Mesendoderm (in vitro differentiated cells): ENCODE data around the gene CACNB4.
"Not testable (repeated sequence)": the region's sequence is repeated elsewhere in the genome, so short reads cannot be mapped to it uniquely, and the experiment has no call there.

Experiments used
- DNase-seq: peaks from one replicate; pipeline ENCODE4 v3.0.0; 2013
- H2AK5ac ChIP-seq: 2 replicates; pipeline ENCODE4 v1.6.1; 2013; ENCODE audit warnings: low read length, inconsistent platforms
- H2BK120ac ChIP-seq: 2 replicates; pipeline ENCODE4 v1.6.1; 2013; ENCODE audit warnings: low read depth, mild to moderate bottlenecking, low read length, moderate library complexity, mixed read lengths
- H2BK15ac ChIP-seq: replicated peaks from 2 replicates; pipeline ENCODE4 v1.6.1; 2013; ENCODE audit warnings: low read depth, mild to moderate bottlenecking, moderate library complexity
- H2BK5ac ChIP-seq: 2 replicates; pipeline ENCODE4 v1.6.1; 2013; ENCODE audit warnings: low read length, inconsistent platforms
- H3K18ac ChIP-seq: 2 replicates; pipeline ENCODE4 v1.6.1; 2013; ENCODE audit warnings: mild to moderate bottlenecking, low read length, mixed read lengths
- H3K23ac ChIP-seq: one replicate; pipeline ENCODE4 v1.6.1; 2013; ENCODE audit warnings: low read length
- H3K27ac ChIP-seq: 2 replicates; pipeline ENCODE4 v1.5.1; 2013; ENCODE audit warnings: low read depth, mild to moderate bottlenecking, inconsistent platforms, low read length, moderate library complexity
- H3K27me3 ChIP-seq: 2 replicates; pipeline ENCODE4 v1.6.1; 2013; ENCODE audit warnings: low read length, control low read depth, mild to moderate bottlenecking, inconsistent platforms; ENCODE audit not compliant: insufficient read depth, poor library complexity
- H3K36me3 ChIP-seq: 2 replicates; pipeline ENCODE4 v1.6.1; 2013; ENCODE audit warnings: low read length, inconsistent platforms; ENCODE audit not compliant: control insufficient read depth, insufficient read depth
- H3K4ac ChIP-seq: one replicate; pipeline ENCODE4 v1.6.1; 2013; ENCODE audit warnings: low read depth, mild to moderate bottlenecking, low read length, moderate library complexity
- H3K4me1 ChIP-seq: 2 replicates; pipeline ENCODE4 v1.6.1; 2013; ENCODE audit warnings: low read depth, low read length, inconsistent platforms; ENCODE audit not compliant: control insufficient read depth
- H3K4me2 ChIP-seq: 2 replicates; pipeline ENCODE4 v1.6.1; 2013; ENCODE audit warnings: low read length
- H3K4me3 ChIP-seq: 2 replicates; pipeline ENCODE4 v1.5.1; 2013; ENCODE audit warnings: mild to moderate bottlenecking, low read length
- H3K56ac ChIP-seq: one replicate; pipeline ENCODE4 v1.6.1; 2013; ENCODE audit warnings: low read length
- H3K79me1 ChIP-seq: 2 replicates; pipeline ENCODE4 v1.6.1; 2013; ENCODE audit warnings: low read length, inconsistent platforms
- H3K79me2 ChIP-seq: 2 replicates; pipeline ENCODE4 v1.6.1; 2013; ENCODE audit warnings: mild to moderate bottlenecking, low read length; ENCODE audit not compliant: control insufficient read depth, insufficient read depth
- H3K9ac ChIP-seq: 2 replicates; pipeline ENCODE4 v1.6.1; 2013; ENCODE audit warnings: low read length, inconsistent platforms
- H4K5ac ChIP-seq: one replicate; pipeline ENCODE4 v1.6.1; 2013; ENCODE audit warnings: low read length
- H4K8ac ChIP-seq: one replicate; pipeline ENCODE4 v1.6.1; 2013; ENCODE audit warnings: low read depth, mild to moderate bottlenecking, control low read depth, low read length, moderate library complexity
- WGBS: extraction: QIAGEN DNeasy Blood & Tissue Kit; methylation state at CpG from one replicate; pipeline ENCODE4 v1.1.7; 2013; ENCODE audit warnings: low lambda C conversion rate, missing lambda C conversion rate; ENCODE audit not compliant: insufficient coverage; ENCODE audit errors: extremely low coverage; 5-methylcytosine and 5-hydroxymethylcytosine counted together

Gene CACNB4

GRCh38 chr2:152031747-152032306 is 67.0 kb downstream of the CACNB4 start:
- Histone ChIP-seq H3K79me2 (no peaks in the 10 kb centered on the region), H3K23ac (no peak overlapping the region), H3K18ac (no peak overlapping the region), H3K36me3 (no peaks in the 10 kb centered on the region), H2BK5ac (no peak overlapping the region), H3K4ac (no peak overlapping the region), H2BK15ac (no peak overlapping the region), H3K27ac (no peak overlapping the region), H3K79me1 (no peaks in the 10 kb centered on the region), H3K9ac (no peak overlapping the region), H3K56ac (no peak overlapping the region), H2AK5ac (no peak overlapping the region), H4K8ac (no peak overlapping the region), H3K4me3 (no peak overlapping the region), H2BK120ac (no peak overlapping the region), H3K27me3 (no peaks in the 10 kb centered on the region), H3K4me1 (no peaks in the 10 kb centered on the region), H3K4me2 (no peak overlapping the region), H4K5ac (no peak overlapping the region)
- DNase-seq: no peak
- no CpG with 5 or more reads among the region's 7 CpGs for WGBS

- not testable (repeated sequence) for H3K79me2 ChIP-seq, H3K18ac ChIP-seq, H2BK120ac ChIP-seq, H3K4me2 ChIP-seq, H3K56ac ChIP-seq, H3K27me3 ChIP-seq, H3K9ac ChIP-seq, H4K5ac ChIP-seq, H2AK5ac ChIP-seq, H3K4ac ChIP-seq, H3K4me1 ChIP-seq, H3K27ac ChIP-seq, H2BK15ac ChIP-seq, H3K36me3 ChIP-seq, DNase-seq, H3K79me1 ChIP-seq, H3K4me3 ChIP-seq, H2BK5ac ChIP-seq, H3K23ac ChIP-seq, H4K8ac ChIP-seq
- no CpG with 5 or more reads among the region's 4 CpGs for WGBS
Measured at GRCh38 chr2:152030596-152031328, 68.1 kb downstream of the CACNB4 start.

- no peak overlapping the region for H3K27ac ChIP-seq
- H3K4me1 ChIP-seq: no peaks in the 10 kb centered on the region
- H3K23ac ChIP-seq: no peak overlapping the region
- H3K56ac ChIP-seq: no peak overlapping the region
- DNase-seq: no peak
- H3K4me2 ChIP-seq: no peak overlapping the region
- H2AK5ac ChIP-seq: no peak overlapping the region
- no peaks in the 10 kb centered on the region for H3K79me2 ChIP-seq
- no peak overlapping the region for H2BK15ac ChIP-seq
- H2BK5ac ChIP-seq: no peak overlapping the region
- no peak overlapping the region for H3K9ac ChIP-seq
- H3K36me3 ChIP-seq: no peaks in the 10 kb centered on the region
- H4K8ac ChIP-seq: no peak overlapping the region
- no peak overlapping the region for H3K18ac ChIP-seq
- no peak overlapping the region for H3K4ac ChIP-seq
- no peaks in the 10 kb centered on the region for H3K27me3 ChIP-seq
- H3K79me1 ChIP-seq: no peaks in the 10 kb centered on the region
- no peak overlapping the region for H3K4me3 ChIP-seq
- WGBS: no CpG with 5 or more reads among the region's 5 CpGs
- H2BK120ac ChIP-seq: no peak overlapping the region
- H4K5ac ChIP-seq: no peak overlapping the region
Measured at GRCh38 chr2:152028182-152028862, 70.5 kb downstream of the CACNB4 start.

GRCh38 chr2:152025678-152026287 is 73.1 kb downstream of the CACNB4 start:
- H3K4me2 ChIP-seq: peak overlapping the region; percentile 43
- H3K4me1 ChIP-seq: no peaks in the 10 kb centered on the region
- H3K27me3 ChIP-seq: no peaks in the 10 kb centered on the region
- no peak overlapping the region for H4K5ac ChIP-seq
- H3K4ac ChIP-seq: no peak overlapping the region
- no peak overlapping the region for H2BK15ac ChIP-seq
- no peak overlapping the region for H3K4me3 ChIP-seq
- H3K18ac ChIP-seq: no peak overlapping the region
- no peak overlapping the region for H2BK120ac ChIP-seq
- no CpG with 5 or more reads among the region's 15 CpGs for WGBS
- no peak overlapping the region for H4K8ac ChIP-seq
- H2AK5ac ChIP-seq: no peak overlapping the region
- no peak overlapping the region for H3K27ac ChIP-seq
- no peak overlapping the region for H3K9ac ChIP-seq
- H3K36me3 ChIP-seq: no peaks in the 10 kb centered on the region
- H3K79me2 ChIP-seq: no peaks in the 10 kb centered on the region
- H3K79me1 ChIP-seq: no peaks in the 10 kb centered on the region
- DNase-seq: peak; percentile 84
- no peak overlapping the region for H3K23ac ChIP-seq
- H3K56ac ChIP-seq: no peak overlapping the region
- no peak overlapping the region for H2BK5ac ChIP-seq

GRCh38 chr2:152024477-152024876 is 74.4 kb downstream of the CACNB4 start:
- DNase-seq: no peak
- Histone ChIP-seq H3K79me2 (no peaks in the 10 kb centered on the region), H2BK15ac (no peak overlapping the region), H4K8ac (no peak overlapping the region), H4K5ac (no peak overlapping the region), H3K27ac (no peak overlapping the region), H3K56ac (no peak overlapping the region), H3K4me3 (no peak overlapping the region), H2BK120ac (no peak overlapping the region), H3K9ac (no peak overlapping the region), H3K23ac (no peak overlapping the region), H2BK5ac (no peak overlapping the region), H3K79me1 (no peaks in the 10 kb centered on the region), H3K36me3 (no peaks in the 10 kb centered on the region), H3K27me3 (no peaks in the 10 kb centered on the region), H3K4ac (no peak overlapping the region), H3K4me2 (no peak overlapping the region), H3K4me1 (no peaks in the 10 kb centered on the region), H2AK5ac (no peak overlapping the region), H3K18ac (no peak overlapping the region)
- no CpG with 5 or more reads among the region's 2 CpGs for WGBS
